ENCODE results near the gene HTR3C.

HTR3C gene

GRCh38 chr3:184066211-184066610 lies 13.4 kb downstream of the HTR3C start:
- TF ChIP-seq YY1 (IDR thresholded peaks at IDR 0.05; ENCODE audit: low read depth) (no peak), RAD21 (IDR thresholded peaks at IDR 0.05; ENCODE audit: low read depth) (no peak)

- TF ChIP-seq NFIC (IDR thresholded peaks at IDR 0.05) = no peak
- no peak for TF ChIP-seq CREB1 (IDR thresholded peaks at IDR 0.05; ENCODE audit: low read depth)
- TF ChIP-seq TAF1 (IDR thresholded peaks at IDR 0.05; ENCODE audit: low read depth) = no peak
- TF ChIP-seq REST (IDR thresholded peaks at IDR 0.05; ENCODE audit: low read depth) = no peak
- TF ChIP-seq RAD21 (IDR thresholded peaks at IDR 0.05; ENCODE audit: low read depth) = no peak
- no peak for TF ChIP-seq EGR1 (IDR thresholded peaks at IDR 0.05)
- no peak for TF ChIP-seq USF1 (IDR thresholded peaks at IDR 0.05)
- TF ChIP-seq CEBPB (IDR thresholded peaks at IDR 0.05) = no peak
- TF ChIP-seq YY1 (IDR thresholded peaks at IDR 0.05; ENCODE audit: low read depth) = no peak
- no peak for TF ChIP-seq TEAD4 (IDR thresholded peaks at IDR 0.05)
- TF ChIP-seq FOXM1 (IDR thresholded peaks at IDR 0.05; ENCODE audit: borderline replicate concordance, low read depth) = no peak
- no peak for TF ChIP-seq MAX (IDR thresholded peaks at IDR 0.05)
- no peak for TF ChIP-seq EP300 (IDR thresholded peaks at IDR 0.05; ENCODE audit: borderline replicate concordance)
- no peak for TF ChIP-seq TCF12 (IDR thresholded peaks at IDR 0.05; ENCODE audit: low read depth)
- no peak for TF ChIP-seq ZBTB7A (IDR thresholded peaks at IDR 0.05; ENCODE audit: low read depth)
Observed at GRCh38 chr3:184067573-184068055, 14.8 kb downstream of the HTR3C start.

GRCh38 chr3:184068344-184068743 lies 15.5 kb downstream of the HTR3C start:
- TF ChIP-seq TEAD4 (IDR thresholded peaks at IDR 0.05) (no peak), MAX (IDR thresholded peaks at IDR 0.05) (no peak), CEBPB (IDR thresholded peaks at IDR 0.05) (no peak), REST (IDR thresholded peaks at IDR 0.05; ENCODE audit: low read depth) (no peak), RAD21 (IDR thresholded peaks at IDR 0.05; ENCODE audit: low read depth) (no peak), FOXM1 (IDR thresholded peaks at IDR 0.05; ENCODE audit: borderline replicate concordance, low read depth) (no peak), USF1 (IDR thresholded peaks at IDR 0.05) (no peak), YY1 (IDR thresholded peaks at IDR 0.05; ENCODE audit: low read depth) (no peak), NFIC (IDR thresholded peaks at IDR 0.05) (no peak), EGR1 (IDR thresholded peaks at IDR 0.05) (no peak), CREB1 (IDR thresholded peaks at IDR 0.05; ENCODE audit: low read depth) (no peak)

- TF ChIP-seq ZBTB7A (IDR thresholded peaks at IDR 0.05; ENCODE audit: low read depth) = no peak
Observed at GRCh38 chr3:184073621-184074020, 20.8 kb downstream of the HTR3C start.

GRCh38 chr3:184075901-184076300 lies 23.1 kb downstream of the HTR3C start:
- TF ChIP-seq ZBTB7A (IDR thresholded peaks at IDR 0.05; ENCODE audit: low read depth) (no peak), TAF1 (IDR thresholded peaks at IDR 0.05; ENCODE audit: low read depth) (no peak), CEBPB (IDR thresholded peaks at IDR 0.05) (no peak), EP300 (IDR thresholded peaks at IDR 0.05; ENCODE audit: borderline replicate concordance) (no peak), CREB1 (IDR thresholded peaks at IDR 0.05; ENCODE audit: low read depth) (no peak), NFIC (IDR thresholded peaks at IDR 0.05) (no peak), TEAD4 (IDR thresholded peaks at IDR 0.05) (no peak), TCF12 (IDR thresholded peaks at IDR 0.05; ENCODE audit: low read depth) (no peak), RAD21 (IDR thresholded peaks at IDR 0.05; ENCODE audit: low read depth) (no peak)

GRCh38 chr3:184077881-184078280 lies 25.0 kb downstream of the HTR3C start:
- TF ChIP-seq EGR1 (IDR thresholded peaks at IDR 0.05) = no peak
- TF ChIP-seq EP300 (IDR thresholded peaks at IDR 0.05; ENCODE audit: borderline replicate concordance) = no peak
- no peak for TF ChIP-seq YY1 (IDR thresholded peaks at IDR 0.05; ENCODE audit: low read depth)
- TF ChIP-seq CREB1 (IDR thresholded peaks at IDR 0.05; ENCODE audit: low read depth) = no peak
- no peak for TF ChIP-seq FOXM1 (IDR thresholded peaks at IDR 0.05; ENCODE audit: borderline replicate concordance, low read depth)
- no peak for TF ChIP-seq REST (IDR thresholded peaks at IDR 0.05; ENCODE audit: low read depth)
- no peak for TF ChIP-seq NFIC (IDR thresholded peaks at IDR 0.05)
- TF ChIP-seq RAD21 (IDR thresholded peaks at IDR 0.05; ENCODE audit: low read depth) = no peak
- no peak for TF ChIP-seq ZBTB7A (IDR thresholded peaks at IDR 0.05; ENCODE audit: low read depth)
- no peak for TF ChIP-seq MAX (IDR thresholded peaks at IDR 0.05)
- no peak for TF ChIP-seq USF1 (IDR thresholded peaks at IDR 0.05)
- TF ChIP-seq TAF1 (IDR thresholded peaks at IDR 0.05; ENCODE audit: low read depth) = no peak
